A204.1 (cell line): ENCODE results near the gene CTAGE4.
"Not testable (repeated sequence)": the region's sequence is repeated elsewhere in the genome, so short reads cannot be mapped to it uniquely, and the experiment has no call there.

ENCODE experiments used
- FAIRE-seq: peaks from 2 replicates; lab custom pipeline; 2012; peaks lifted over from hg19 to GRCh38; lab: Jason Lieb, UNC

Gene CTAGE4, protein sequence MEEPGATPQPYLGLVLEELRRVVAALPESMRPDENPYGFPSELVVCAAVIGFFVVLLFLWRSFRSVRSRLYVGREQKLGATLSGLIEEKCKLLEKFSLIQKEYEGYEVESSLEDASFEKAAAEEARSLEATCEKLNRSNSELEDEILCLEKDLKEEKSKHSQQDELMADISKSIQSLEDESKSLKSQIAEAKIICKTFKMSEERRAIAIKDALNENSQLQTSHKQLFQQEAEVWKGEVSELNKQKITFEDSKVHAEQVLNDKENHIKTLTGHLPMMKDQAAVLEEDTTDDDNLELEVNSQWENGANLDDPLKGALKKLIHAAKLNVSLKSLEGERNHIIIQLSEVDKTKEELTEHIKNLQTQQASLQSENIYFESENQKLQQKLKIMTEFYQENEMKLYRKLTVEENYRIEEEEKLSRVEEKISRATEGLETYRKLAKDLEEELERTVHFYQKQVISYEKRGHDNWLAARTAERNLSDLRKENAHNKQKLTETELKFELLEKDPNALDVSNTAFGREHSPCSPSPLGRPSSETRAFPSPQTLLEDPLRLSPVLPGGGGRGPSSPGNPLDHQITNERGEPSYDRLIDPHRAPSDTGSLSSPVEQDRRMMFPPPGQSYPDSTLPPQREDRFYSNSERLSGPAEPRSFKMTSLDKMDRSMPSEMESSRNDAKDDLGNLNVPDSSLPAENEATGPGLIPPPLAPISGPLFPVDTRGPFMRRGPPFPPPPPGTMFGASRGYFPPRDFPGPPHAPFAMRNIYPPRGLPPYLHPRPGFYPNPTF

GRCh38 chr7:144183166-144183565, at the start of gene CTAGE4:
Gene CTAGE4, plus strand, starts transcription at chr7:144183466. Its CDS starts 38 bp downstream, at chr7:144183504.
- FAIRE-seq = not testable (repeated sequence)

- FAIRE-seq = no peak
Measured at GRCh38 chr7:144134116-144134515, 49.1 kb upstream of the CTAGE4 start.

DNA sequence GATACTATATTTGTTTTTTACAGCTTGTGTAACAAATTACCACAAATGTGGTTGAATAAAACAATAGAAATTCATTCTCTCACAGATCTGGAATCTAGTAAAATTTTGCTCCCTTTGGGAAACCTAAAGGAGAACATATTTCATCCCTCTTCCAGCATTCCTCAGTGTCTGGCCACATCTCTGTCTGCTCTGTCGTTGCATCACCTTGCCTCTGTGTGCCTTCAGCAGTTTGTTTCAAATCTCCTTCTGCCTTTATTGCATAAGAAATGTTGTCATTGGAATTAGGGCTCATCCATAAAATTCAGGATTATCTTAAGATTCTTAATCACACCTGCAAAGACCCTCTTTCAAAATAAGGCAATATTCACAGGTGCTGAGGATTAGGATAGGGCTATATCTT, 45.8 kb upstream of the CTAGE4 start:
- FAIRE-seq = no peak

DNA sequence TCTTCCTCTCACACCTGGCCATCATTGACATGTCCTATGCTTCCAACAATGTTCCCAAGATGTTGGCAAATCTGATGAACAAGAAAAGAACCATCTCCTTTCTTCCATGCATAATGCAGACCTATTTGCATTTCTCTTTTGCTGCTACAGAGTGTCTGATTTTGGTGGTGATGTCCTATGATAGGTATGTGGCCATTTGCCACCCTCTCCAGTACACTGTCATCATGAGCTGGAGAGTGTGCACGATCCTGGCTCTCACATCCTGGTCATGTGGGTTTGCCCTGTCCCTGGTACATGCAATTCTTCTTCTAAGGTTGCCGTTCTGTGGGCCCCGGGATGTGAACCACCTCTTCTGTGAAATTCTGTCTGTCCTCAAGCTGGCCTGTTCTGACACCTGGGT, 41.1 kb upstream of the CTAGE4 start:
- no peak for FAIRE-seq

- FAIRE-seq = no peak
Measured at GRCh38 chr7:144144426-144144825, 38.8 kb upstream of the CTAGE4 start.

DNA sequence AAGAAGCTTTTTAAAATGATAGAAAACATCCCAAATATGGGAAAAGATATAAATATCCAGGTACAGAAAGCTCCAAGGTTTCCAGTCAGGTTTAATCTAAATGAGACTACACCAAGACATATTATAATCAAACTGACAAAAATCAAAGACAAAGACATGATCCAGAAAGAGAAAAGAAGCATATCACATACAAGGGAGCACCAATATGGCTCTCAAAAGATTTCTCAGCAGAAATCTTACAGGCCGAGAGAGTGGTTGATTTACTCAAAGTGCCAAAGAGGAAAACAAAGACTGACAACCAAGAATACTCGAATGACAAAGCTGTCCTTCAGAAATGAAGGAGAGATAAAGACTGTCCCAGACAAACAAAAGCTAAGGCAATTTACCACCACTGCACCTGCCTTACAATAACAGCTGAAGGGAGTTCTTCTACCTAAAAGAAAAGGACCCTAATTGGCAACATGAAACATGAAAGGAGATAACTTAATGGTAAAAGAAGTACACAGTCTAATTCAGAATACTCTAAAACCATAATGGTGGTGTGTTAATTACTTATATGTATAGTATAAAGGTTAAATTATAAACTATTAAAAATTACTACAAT, 34.9 kb upstream of the CTAGE4 start:
- FAIRE-seq = no peak

DNA sequence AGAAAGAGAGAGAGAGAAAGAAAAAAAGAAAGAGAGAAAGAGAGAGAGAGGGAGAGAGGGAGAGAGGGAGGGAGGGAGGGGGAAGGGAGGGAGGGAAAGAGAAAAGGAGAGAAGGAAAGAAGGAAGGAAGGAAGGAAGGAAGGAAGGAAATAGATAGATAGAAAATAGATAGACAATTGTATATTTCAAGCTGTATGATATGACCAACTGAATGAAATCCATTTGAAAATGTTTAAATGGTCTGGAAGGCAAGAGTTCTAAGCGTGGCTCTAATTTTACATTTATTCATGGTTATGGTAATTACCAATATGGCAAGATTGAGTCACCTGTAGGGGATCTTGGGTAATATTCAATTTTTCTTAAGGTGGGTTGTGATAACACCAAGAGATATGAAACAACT, 24.4 kb upstream of the CTAGE4 start:
- FAIRE-seq = no peak

DNA sequence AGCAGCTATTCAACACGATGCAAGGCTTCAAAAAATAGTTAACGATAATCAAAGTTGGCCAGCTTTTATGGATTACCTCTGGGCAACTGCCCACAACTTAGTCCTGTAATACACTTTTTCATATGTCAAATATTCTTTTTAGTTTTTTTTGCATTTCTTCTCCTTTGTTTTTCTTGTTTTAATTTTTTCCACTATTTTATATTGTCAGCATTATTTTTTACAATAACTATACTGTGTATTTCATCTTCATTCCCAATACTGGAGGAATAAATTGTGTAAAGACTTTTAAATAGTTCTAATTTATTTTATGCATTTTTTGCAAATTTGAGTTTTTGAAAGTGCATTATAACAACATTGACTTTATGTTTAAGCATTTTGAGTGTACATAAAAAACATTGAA, 18.5 kb upstream of the CTAGE4 start:
- FAIRE-seq = peak; percentile 52

- FAIRE-seq = not testable (repeated sequence)
Measured at GRCh38 chr7:144171594-144172350, 11.5 kb upstream of the CTAGE4 start.

DNA sequence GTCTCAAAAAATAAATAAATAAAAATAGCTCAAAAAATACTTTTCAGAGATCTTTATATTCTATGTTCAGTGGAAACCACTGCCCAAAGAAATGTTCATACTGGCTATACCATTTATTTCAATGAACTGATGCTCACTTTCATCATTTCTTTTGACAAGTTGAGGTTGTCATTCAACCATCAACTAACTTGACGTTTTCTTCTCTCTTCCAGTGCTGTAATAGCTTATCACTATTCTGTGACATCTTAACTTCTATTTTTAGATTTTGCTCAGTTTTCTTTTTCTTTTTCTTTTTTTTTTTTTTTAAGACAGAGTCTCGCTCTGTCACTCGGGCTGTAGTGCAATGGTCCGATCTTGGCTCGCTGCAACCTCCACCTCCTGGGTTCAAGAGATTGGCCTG, 8.7 kb upstream of the CTAGE4 start:
- FAIRE-seq = no peak

- not testable (repeated sequence) for FAIRE-seq
Measured at GRCh38 chr7:144178380-144179164, 4.7 kb upstream of the CTAGE4 start.

DNA sequence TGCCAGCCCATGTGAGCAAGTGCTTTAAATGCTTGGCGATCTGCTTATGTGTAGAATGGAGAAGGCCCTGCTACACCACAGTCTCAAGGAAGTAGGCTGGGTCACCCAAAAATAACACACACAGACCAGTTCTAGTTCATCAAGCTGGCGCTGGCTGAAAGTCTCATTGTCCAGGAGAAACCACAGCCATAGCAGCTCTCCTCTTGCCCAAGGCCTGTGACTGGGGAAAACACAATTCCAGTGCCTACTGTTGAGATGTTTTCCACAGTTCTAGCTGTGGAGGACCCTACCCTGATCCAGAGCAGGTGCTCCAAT, 4.1 kb upstream of the CTAGE4 start:
- not testable (repeated sequence) for FAIRE-seq

DNA sequence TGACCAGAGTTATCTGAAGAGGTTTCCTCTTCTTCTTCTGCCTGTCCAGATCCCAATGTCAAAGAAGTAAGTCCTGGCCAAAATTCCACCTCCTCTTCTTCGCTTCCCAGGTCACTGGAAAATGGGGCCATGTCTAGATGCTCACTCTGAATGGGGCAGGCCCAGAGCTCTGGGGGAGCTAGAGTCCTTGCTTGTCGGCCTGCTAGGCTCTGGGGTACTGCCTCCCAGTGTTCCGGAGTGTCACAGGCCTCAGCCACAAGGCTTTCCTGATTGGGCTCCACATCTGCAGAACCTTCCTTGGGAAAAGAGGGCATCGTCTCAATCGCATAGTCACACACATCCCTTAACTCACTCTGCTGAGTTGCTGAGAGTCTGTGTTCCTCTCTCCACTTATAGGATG, 4.6 kb downstream of the CTAGE4 start:
- FAIRE-seq = not testable (repeated sequence)

DNA sequence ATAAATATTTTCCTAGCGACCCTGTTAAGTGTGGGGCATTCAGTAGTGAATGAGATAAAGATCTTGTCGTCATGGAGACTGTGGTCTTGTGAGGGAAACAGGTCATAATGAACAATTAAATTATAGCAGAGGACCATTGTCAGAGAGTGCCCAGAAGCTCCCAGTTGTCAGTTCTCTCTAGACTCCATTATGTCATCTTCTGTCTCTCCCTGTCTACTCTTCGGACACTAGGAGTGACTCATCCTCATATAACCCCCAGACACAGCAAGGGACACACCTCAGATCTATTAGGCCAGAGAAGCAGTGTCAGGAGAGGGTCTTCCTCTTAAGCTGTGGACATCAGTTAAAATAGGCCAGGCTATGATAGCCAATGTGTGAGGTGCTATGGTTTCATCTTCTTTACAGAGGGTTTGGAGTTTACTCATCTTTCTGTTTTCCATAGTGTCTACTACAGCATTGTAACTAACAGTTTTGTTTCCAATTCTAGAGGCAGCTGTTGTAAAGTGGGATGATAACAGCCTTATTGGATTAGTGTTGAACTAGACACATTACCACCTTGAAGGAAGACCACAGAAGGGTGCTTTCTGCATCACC, 5.4 kb downstream of the CTAGE4 start:
- not testable (repeated sequence) for FAIRE-seq

GRCh38 chr7:144193782-144194181, 10.5 kb downstream of the CTAGE4 start:
- not testable (repeated sequence) for FAIRE-seq

GRCh38 chr7:144194453-144194852, 11.2 kb downstream of the CTAGE4 start:
- FAIRE-seq = not testable (repeated sequence)

DNA sequence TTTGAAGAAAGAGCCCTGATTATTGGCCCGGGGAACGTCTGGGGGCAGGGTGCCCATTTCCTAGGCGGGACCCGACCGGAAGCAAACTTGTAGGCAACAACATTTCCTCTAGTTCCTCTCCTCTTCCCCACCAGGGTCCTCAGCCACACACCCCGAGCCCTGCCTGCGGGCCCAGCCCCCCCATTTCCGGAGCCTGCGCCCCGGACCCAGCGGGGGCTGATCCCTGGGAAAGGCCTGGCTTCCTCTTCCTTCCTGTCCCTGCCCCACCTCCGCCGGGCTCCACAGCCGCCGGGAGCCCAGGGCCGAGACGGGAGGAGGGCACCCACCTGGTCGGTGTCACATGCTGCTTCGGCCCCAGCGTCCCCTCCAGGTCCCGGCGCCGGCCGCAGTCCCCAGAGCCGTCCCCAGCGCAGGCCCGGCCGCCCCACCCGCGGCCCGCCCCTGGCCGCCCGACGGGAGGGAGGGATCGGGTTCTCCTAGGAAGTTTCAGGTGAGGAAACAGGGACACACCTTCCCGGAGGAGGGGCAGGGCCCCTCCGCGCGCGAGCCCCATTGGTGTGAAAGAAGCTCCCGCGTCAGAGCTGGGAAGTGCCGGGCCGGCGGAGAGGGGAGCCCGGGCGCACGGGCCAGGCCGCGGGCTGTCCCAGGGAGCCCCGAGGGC, 12.1 kb downstream of the CTAGE4 start, which contains the start of gene ARHGEF35:
Gene ARHGEF35, minus strand, starts transcription at position 622 of the 661 bp plus-strand sequence. CDS start 7,450 bp downstream, outside the sequence.
- not testable (repeated sequence) for FAIRE-seq

DNA sequence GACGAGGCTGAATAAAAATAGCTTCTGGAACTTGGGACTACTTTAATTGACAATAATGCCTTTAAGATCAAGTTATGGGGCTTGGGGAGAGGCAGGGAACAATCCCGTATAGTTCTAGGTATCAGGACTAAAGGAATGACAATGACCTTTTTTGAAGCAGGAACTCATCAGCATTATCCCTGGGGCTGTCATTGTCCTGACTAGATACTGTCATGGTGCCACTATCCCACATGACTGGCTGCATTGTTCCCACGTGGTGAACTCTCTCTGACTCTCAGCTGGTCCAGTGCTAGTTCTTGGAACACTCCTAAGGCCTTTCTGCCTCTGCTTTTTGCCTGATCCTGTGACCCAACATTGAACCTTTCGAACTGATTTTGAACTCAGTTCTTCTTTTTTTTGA, 15.7 kb downstream of the CTAGE4 start:
- FAIRE-seq = not testable (repeated sequence)

DNA sequence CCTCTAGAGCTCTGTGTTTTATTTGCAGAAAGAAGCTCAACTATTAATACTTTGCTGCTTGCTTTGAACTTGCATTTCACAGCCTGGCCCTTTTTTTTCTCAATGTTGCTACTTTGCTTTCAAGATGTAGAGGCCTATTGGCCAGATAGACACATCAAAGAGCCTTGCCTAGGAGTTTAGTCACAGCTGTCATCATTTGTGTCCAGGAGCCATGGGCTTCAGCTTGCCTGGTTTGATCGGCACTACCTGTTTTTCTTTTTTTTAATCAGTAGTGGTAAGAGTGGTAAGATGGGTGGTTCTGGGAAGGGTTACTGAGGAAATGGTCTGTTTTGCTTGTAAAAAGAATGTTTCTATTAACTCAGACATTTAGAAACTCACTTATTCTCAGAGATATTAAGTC, 18.7 kb downstream of the CTAGE4 start:
- not testable (repeated sequence) for FAIRE-seq

DNA sequence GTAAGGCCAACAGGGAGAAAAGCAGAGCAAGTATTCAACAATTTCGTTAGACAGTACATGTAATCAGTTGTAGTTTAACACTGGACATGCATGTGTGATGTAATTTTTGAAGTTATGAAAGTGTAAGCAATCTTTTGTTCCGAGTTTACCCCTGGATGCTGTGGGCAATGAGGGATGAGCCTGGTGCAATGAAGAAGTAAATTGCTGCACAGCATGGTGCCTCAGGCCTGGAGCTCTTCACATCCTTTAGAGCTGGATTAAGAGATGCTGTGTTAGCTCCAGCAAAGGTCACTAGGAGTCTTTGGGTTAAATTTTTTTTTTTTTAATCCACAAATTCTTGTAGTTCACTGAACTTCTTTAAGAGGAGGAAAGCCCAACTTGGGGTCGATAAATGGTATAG, 19.8 kb downstream of the CTAGE4 start:
- not testable (repeated sequence) for FAIRE-seq
